PC-9 (cell line): ENCODE data around the gene BCAT1. TPM values are rescaled to one million over a fixed set of nuclear protein-coding genes. Genes with fewer than 3 reads are reported as not detected.

Experiments used
- BruUV-seq: library from RNA; stranded (reverse); fragments of 400-500 nt; replicated peaks from 2 replicates; lab custom pipeline; 2021; lab: Mats Ljungman, UMichigan
- CTCF ChIA-PET: fragments of 300-600 bp; sonication (Branson Sonifier 250); formaldehyde crosslinking; loops from one replicate; lab custom pipeline; 2022; ENCODE audit warnings: antibody characterized with exemption; lab: Charles Lee
- POLR2A ChIA-PET: fragments of 300-600 bp; sonication (Branson Sonifier 250); formaldehyde crosslinking; loops from one replicate; lab custom pipeline; 2022; ENCODE audit warnings: antibody characterized with exemption; ENCODE audit not compliant: unreplicated experiment; lab: Charles Lee
- DNase-seq, 2 experiments: peaks; one replicate each; pipeline versions ENCODE4 v3.0.0 to v3.0.0-alpha.2; 2015 to 2022; ENCODE audit warnings: mixed read lengths in 1 of 2
- H2AFZ ChIP-seq: fragments of 200-600 bp; sonication (generic); 2 replicates; pipeline ENCODE4 v1.8.1; 2017; ENCODE audit warnings: antibody characterized with exemption
- H3F3A ChIP-seq: fragments of 200-600 bp; sonication (generic); 2 replicates; pipeline ENCODE4 v1.8.1; 2017; ENCODE audit warnings: antibody characterized with exemption, mild to moderate bottlenecking, low read depth; ENCODE audit not compliant: insufficient read depth
- H3K27ac ChIP-seq: fragments of 200-600 bp; sonication (generic); 2 replicates; pipeline ENCODE4 v1.6.1; 2016; ENCODE audit warnings: mixed run types
- H3K27me3 ChIP-seq: fragments of 200-600 bp; sonication (generic); 2 replicates; pipeline ENCODE4 v1.6.1; 2016; ENCODE audit warnings: low read depth, mixed run types; ENCODE audit not compliant: insufficient read depth
- H3K36me3 ChIP-seq: fragments of 200-600 bp; sonication (generic); 2 replicates; pipeline ENCODE4 v1.6.1; 2016; ENCODE audit warnings: low read depth, mixed run types
- H3K4me1 ChIP-seq: fragments of 200-600 bp; sonication (generic); replicated peaks from 2 replicates; pipeline ENCODE4 v1.6.1; 2016; ENCODE audit warnings: mixed run types; ENCODE audit not compliant: insufficient read depth
- H3K4me2 ChIP-seq: fragments of 200-600 bp; sonication (generic); 2 replicates; pipeline ENCODE4 v1.6.1; 2017; ENCODE audit warnings: mixed run types
- H3K4me3 ChIP-seq: fragments of 200-600 bp; sonication (generic); 2 replicates; pipeline ENCODE4 v1.6.1; 2016; ENCODE audit warnings: mixed run types
- H3K79me2 ChIP-seq: fragments of 200-600 bp; sonication (generic); 2 replicates; pipeline ENCODE4 v1.6.1; 2017; ENCODE audit warnings: low read depth, mixed run types
- H3K9me2 ChIP-seq: fragments of 200-600 bp; sonication (generic); 2 replicates; pipeline ENCODE4 v1.8.1; 2017; ENCODE audit warnings: mild to moderate bottlenecking; ENCODE audit not compliant: insufficient read depth
- H3K9me3 ChIP-seq: fragments of 200-600 bp; sonication (generic); 2 replicates; pipeline ENCODE4 v1.8.1; 2016; ENCODE audit warnings: low read depth; ENCODE audit not compliant: insufficient read depth
- H4K20me1 ChIP-seq: fragments of 200-600 bp; sonication (generic); 2 replicates; pipeline ENCODE4 v1.8.1; 2017; ENCODE audit not compliant: insufficient read depth
- CTCF ChIP-seq: fragments of 200-600 bp; sonication (generic); conservative IDR thresholded peaks from 2 replicates; pipeline ENCODE4 v1.6.1; 2017; ENCODE audit warnings: mixed run types, antibody characterized with exemption, mild to moderate bottlenecking, moderate library complexity
- EZH2 ChIP-seq: fragments of 200-600 bp; sonication (generic); IDR thresholded peaks from 2 replicates; pipeline ENCODE4 v1.8.0; 2017; ENCODE audit warnings: antibody characterized with exemption, low read depth
- intact Hi-C: fragments of 100-400 bp; cut with micrococcal nuclease; formaldehyde crosslinking; loops from one replicate; pipeline ENCODE4 v1.10.0; 2022; ENCODE audit not compliant: unreplicated experiment
- total RNA-seq: library from RNA; stranded (reverse); gene quantifications from 2 replicates; pipeline ENCODE4 v1.2.3, GENCODE V29; 2021

BCAT1 gene
- total RNA-seq, 1 experiment from 2014 or later = 78.6 TPM

- H3K4me2 ChIP-seq = no peak overlapping the region
- H3K4me1 ChIP-seq = peaks cover 6% of the 10 kb centered on the region; the same call in 1 of the 2 replicates
- intact Hi-C loops = no loop called here
- no peak overlapping the region for H3K4me3 ChIP-seq
- H3K36me3 ChIP-seq = no peaks in the 10 kb centered on the region
- no peaks in the 10 kb centered on the region for H3K79me2 ChIP-seq
- H3K27ac ChIP-seq = no peak overlapping the region
- BruUV-seq = no TSS peak
- no peaks in the 10 kb centered on the region for H3K27me3 ChIP-seq
- ChIA-PET POLR2A (no interaction called here), CTCF (no interaction called here)
- H2AFZ ChIP-seq = no peak overlapping the region
- no peaks in the 10 kb centered on the region for H3K9me2 ChIP-seq
- no peak for DNase-seq
- no peaks in the 10 kb centered on the region for H3K9me3 ChIP-seq
- no peaks in the 10 kb centered on the region for H4K20me1 ChIP-seq
- no peak for TF ChIP-seq EZH2
- TF ChIP-seq CTCF = no peak
- H3F3A ChIP-seq = no peaks in the 10 kb centered on the region
Measured at GRCh38 chr12:24905431-24905830, 43.5 kb downstream of the BCAT1 start.

- ChIA-PET CTCF (no interaction called here), POLR2A (no interaction called here)
- Histone ChIP-seq H4K20me1 (no peaks in the 10 kb centered on the region), H3K4me3 (no peak overlapping the region), H3K4me2 (no peak overlapping the region), H3K9me3 (no peaks in the 10 kb centered on the region), H2AFZ (no peak overlapping the region), H3K27me3 (no peaks in the 10 kb centered on the region), H3K36me3 (no peaks in the 10 kb centered on the region), H3K9me2 (no peaks in the 10 kb centered on the region), H3K27ac (no peak overlapping the region), H3F3A (no peaks in the 10 kb centered on the region), H3K4me1 (peaks cover 6% of the 10 kb centered on the region; the same call in 1 of the 2 replicates), H3K79me2 (no peaks in the 10 kb centered on the region)
- DNase-seq = no peak
- no TSS peak for BruUV-seq
- intact Hi-C loops = no loop called here
- TF ChIP-seq EZH2 (no peak), CTCF (no peak)
Measured at GRCh38 chr12:24904871-24905270, 44.0 kb downstream of the BCAT1 start.

GRCh38 chr12:24903329-24904088, 45.4 kb downstream of the BCAT1 start:
- no peaks in the 10 kb centered on the region for H3K36me3 ChIP-seq
- no peaks in the 10 kb centered on the region for H3K9me2 ChIP-seq
- BruUV-seq = no TSS peak
- H4K20me1 ChIP-seq = no peaks in the 10 kb centered on the region
- H3K79me2 ChIP-seq = no peaks in the 10 kb centered on the region
- POLR2A ChIA-PET = no interaction called here
- no peak overlapping the region for H3K4me3 ChIP-seq
- H3K4me2 ChIP-seq = no peak overlapping the region
- peaks cover 6% of the 10 kb centered on the region; the same call in 1 of the 2 replicates for H3K4me1 ChIP-seq
- intact Hi-C loops = no loop called here
- no peak for DNase-seq
- no peaks in the 10 kb centered on the region for H3K9me3 ChIP-seq
- no peaks in the 10 kb centered on the region for H3F3A ChIP-seq
- H3K27ac ChIP-seq = no peak overlapping the region
- no peaks in the 10 kb centered on the region for H3K27me3 ChIP-seq
- CTCF ChIA-PET = no interaction called here
- no peak overlapping the region for H2AFZ ChIP-seq
- TF ChIP-seq EZH2 = no peak
- no peak for TF ChIP-seq CTCF
